Tibial artery (tissue), 4 donors: ENCODE results near the gene SLC9A3.

Experiments
- DNase-seq, 2 donors: peaks; one replicate each; pipeline ENCODE4 v3.0.0-alpha.2; 2019
- H3K27ac ChIP-seq, 2 donors: fragments of 200-600 bp; sonication (generic) in 1 of 2; 1 replicate in 1 of 2; 2 replicates in 1 of 2; pipeline ENCODE4 v1.5.1; 2018 to 2019; ENCODE audit warnings: mild to moderate bottlenecking in 1 of 2
- H3K27me3 ChIP-seq, 2 donors: fragments of 200-600 bp; sonication (generic) in 1 of 2; one replicate each; pipeline versions ENCODE4 v1.5.1 to v1.6.0; 2016 to 2019
- H3K36me3 ChIP-seq, 3 donors: fragments of 200-600 bp; sonication (generic) in 2 of 3; one replicate each; pipeline ENCODE4 v1.5.1; 2016 to 2019; ENCODE audit warnings: mild to moderate bottlenecking in 2 of 3
- H3K4me1 ChIP-seq, 4 donors: fragments of 200-600 bp; sonication (generic) in 2 of 4; 1 replicate in 3 of 4; 2 replicates in 1 of 4; pipeline ENCODE4 v1.5.1; 2016 to 2019
- H3K4me3 ChIP-seq, 2 donors: fragments of 200-600 bp; sonication (generic) in 1 of 2; 1 replicate in 1 of 2; 2 replicates in 1 of 2; pipeline ENCODE4 v1.5.1; 2018 to 2019; ENCODE audit warnings: mild to moderate bottlenecking in 2 of 2
- H3K9me3 ChIP-seq, 3 donors: fragments of 200-600 bp; sonication (generic) in 1 of 3; one replicate each; pipeline ENCODE4 v1.5.1; 2016 to 2019
- CTCF ChIP-seq, 2 experiments: fragments of 200-600 bp in 1 of 2; fragments of 450-650 bp in 1 of 2; IDR thresholded peaks; one replicate each; pipeline ENCODE4 v1.5.1; 2017 to 2019; ENCODE audit warnings: antibody characterized with exemption in 2 of 2, mild to moderate bottlenecking in 1 of 2, moderate library complexity in 1 of 2
- intact Hi-C: fragments of 100-400 bp; cut with DNase I; formaldehyde crosslinking; loops from one replicate; pipeline ENCODE4 v1.15.0; 2023; ENCODE audit warnings: low total_unique reads

The SLC9A3 gene

GRCh38 chr5:535846-536698, 11.8 kb upstream of the SLC9A3 start:
- Histone ChIP-seq H3K9me3 (no peaks in the 10 kb centered on the region), H3K4me3 (no peak overlapping the region), H3K27me3 (peaks cover 0 to 88% of the 10 kb centered on the region in 2 donors), H3K4me1 (no peaks in the 10 kb centered on the region), H3K36me3 (no peaks in the 10 kb centered on the region), H3K27ac (no peak overlapping the region)
- DNase-seq = no peak
- intact Hi-C loops = no loop called here
- no peak for TF ChIP-seq CTCF (IDR thresholded peaks at IDR 0.05)

- Histone ChIP-seq H3K36me3 (no peaks in the 10 kb centered on the region), H3K27ac (no peak overlapping the region), H3K27me3 (peaks cover 0 to 87% of the 10 kb centered on the region in 2 donors), H3K9me3 (no peaks in the 10 kb centered on the region), H3K4me1 (no peaks in the 10 kb centered on the region), H3K4me3 (no peak overlapping the region)
- intact Hi-C loops = no loop called here
- no peak for TF ChIP-seq CTCF (IDR thresholded peaks at IDR 0.05)
- no peak for DNase-seq
Measured at GRCh38 chr5:534743-535671, 10.8 kb upstream of the SLC9A3 start.

GRCh38 chr5:533955-534742, 9.9 kb upstream of the SLC9A3 start:
- intact Hi-C loops = no loop called here
- Histone ChIP-seq H3K4me3 (no peak overlapping the region), H3K27ac (no peak overlapping the region), H3K9me3 (no peaks in the 10 kb centered on the region), H3K36me3 (no peaks in the 10 kb centered on the region), H3K27me3 (peaks cover 0 to 87% of the 10 kb centered on the region in 2 donors), H3K4me1 (no peaks in the 10 kb centered on the region)
- no peak for DNase-seq
- no peak for TF ChIP-seq CTCF (IDR thresholded peaks at IDR 0.05)

GRCh38 chr5:533243-533954, 9.2 kb upstream of the SLC9A3 start:
- H3K27ac ChIP-seq = no peak overlapping the region
- no peak overlapping the region for H3K4me3 ChIP-seq
- H3K27me3 ChIP-seq = peaks cover 0 to 88% of the 10 kb centered on the region in 2 donors
- H3K9me3 ChIP-seq = no peaks in the 10 kb centered on the region
- no peak for TF ChIP-seq CTCF (IDR thresholded peaks at IDR 0.05)
- DNase-seq = no peak
- H3K4me1 ChIP-seq = peaks cover 0 to 7% (median 0%) of the 10 kb centered on the region in 4 donors
- H3K36me3 ChIP-seq = no peaks in the 10 kb centered on the region
- intact Hi-C loops = no loop called here
